NOMO-1 treated with DMSO at 0.1 percent for 48 hours (cell line): ENCODE results near the gene TPPP2.

Experiments
- DNase-seq: peaks from one replicate; lab custom pipeline; 2025; ENCODE audit not compliant: unreplicated experiment; lab: John Stamatoyannopoulos, UW

Gene TPPP2

GRCh38 chr14:21074398-21075272, 44.6 kb downstream of the TPPP2 start:
- DNase-seq, result no peak

- no peak for DNase-seq
These were observed 45.9 kb downstream of the TPPP2 start for GRCh38 chr14:21075719-21076437.

GRCh38 chr14:21077672-21078071, 47.7 kb downstream of the TPPP2 start:
- DNase-seq, result no peak

- DNase-seq, result no peak
These were observed 48.3 kb downstream of the TPPP2 start for GRCh38 chr14:21078287-21078686.

- no peak for DNase-seq
These were observed 48.7 kb downstream of the TPPP2 start for GRCh38 chr14:21078726-21079125.

- no peak for DNase-seq
These were observed 51.6 kb downstream of the TPPP2 start for GRCh38 chr14:21081521-21082142.
